ENCODE measurements around the gene TNNC1. TPM values are rescaled to one million over a fixed set of nuclear protein-coding genes. Genes with fewer than 3 reads are reported as not detected.
A peak's percentile ranks its signal among the peaks of the same experiment; 100 is the strongest.

The TNNC1 gene
- total RNA-seq, 3 donors from 2014 or later: 3.7 to 4.2 TPM; not detected in 1

- TF ChIP-seq POLR2AphosphoS5 (IDR thresholded peaks at IDR 0.05): no peak
- no peak for TF ChIP-seq CTCF (IDR thresholded peaks at IDR 0.05)
- TF ChIP-seq POLR2A (IDR thresholded peaks at IDR 0.05): no peak
- H3K4me1 ChIP-seq: no peaks in the 10 kb centered on the region
- no peaks in the 10 kb centered on the region for H3K9me3 ChIP-seq
- H3K36me3 ChIP-seq: no peaks in the 10 kb centered on the region
- H3K27me3 ChIP-seq: no peaks in the 10 kb centered on the region
- peak overlapping the region in 1 of 2 donors; percentile 66 for H3K27ac ChIP-seq
- intact Hi-C loops (cut with DNase I; ENCODE audit: low total_unique reads): no loop called here
- peak overlapping the region; percentile 26 to 52 (median 39) for H3K4me3 ChIP-seq
- no peak for DNase-seq (ENCODE audit: low spot score in 2 of 2)
Observed at GRCh38 chr3:52443791-52444687, 9.8 kb downstream of the TNNC1 start.

GRCh38 chr3:52443268-52443610 is 10.6 kb downstream of the TNNC1 start:
- peak overlapping the region in 2 of 3 donors; percentile 26 to 52 for H3K4me3 ChIP-seq
- intact Hi-C loops (cut with DNase I; ENCODE audit: low total_unique reads): no loop called here
- no peaks in the 10 kb centered on the region for H3K27me3 ChIP-seq

GRCh38 chr3:52442409-52443267 is 11.2 kb downstream of the TNNC1 start:
- no peaks in the 10 kb centered on the region for H3K27me3 ChIP-seq
- no peak for TF ChIP-seq CTCF (IDR thresholded peaks at IDR 0.05)
- TF ChIP-seq POLR2AphosphoS5 (IDR thresholded peaks at IDR 0.05): no peak
- no peak for TF ChIP-seq POLR2A (IDR thresholded peaks at IDR 0.05)
- no peaks in the 10 kb centered on the region for H3K9me3 ChIP-seq
- peak overlapping the region in 1 of 2 donors; percentile 66 for H3K27ac ChIP-seq
- H3K36me3 ChIP-seq: no peaks in the 10 kb centered on the region
- DNase-seq (ENCODE audit: low spot score in 2 of 2): no peak
- intact Hi-C loops (cut with DNase I; ENCODE audit: low total_unique reads): no loop called here
- peak overlapping the region in 2 of 3 donors; percentile 26 to 52 for H3K4me3 ChIP-seq
- H3K4me1 ChIP-seq: no peaks in the 10 kb centered on the region

More at GRCh38 chr3:52443268-52443610, 10.6 kb downstream of the TNNC1 start:
- Histone ChIP-seq H3K36me3 (no peaks in the 10 kb centered on the region), H3K27ac (peak overlapping the region in 1 of 2 donors; percentile 66), H3K4me1 (no peaks in the 10 kb centered on the region), H3K9me3 (no peaks in the 10 kb centered on the region)
- TF ChIP-seq CTCF (IDR thresholded peaks at IDR 0.05) (no peak), POLR2AphosphoS5 (IDR thresholded peaks at IDR 0.05) (no peak), POLR2A (IDR thresholded peaks at IDR 0.05) (no peak)
- DNase-seq (ENCODE audit: low spot score in 2 of 2): no peak

- intact Hi-C loops (cut with DNase I; ENCODE audit: low total_unique reads): no loop called here
- H3K4me3 ChIP-seq: peak overlapping the region in 1 of 3 donors; percentile 52
- peak overlapping the region in 1 of 2 donors; percentile 66 for H3K27ac ChIP-seq
- TF ChIP-seq POLR2AphosphoS5 (IDR thresholded peaks at IDR 0.05) (no peak), CTCF (IDR thresholded peaks at IDR 0.05) (no peak), POLR2A (IDR thresholded peaks at IDR 0.05) (no peak)
- no peak for DNase-seq (ENCODE audit: low spot score in 2 of 2)
- no peaks in the 10 kb centered on the region for H3K36me3 ChIP-seq
- H3K27me3 ChIP-seq: no peaks in the 10 kb centered on the region
- no peaks in the 10 kb centered on the region for H3K9me3 ChIP-seq
- peaks cover 0 to 5% of the 10 kb centered on the region in 2 donors for H3K4me1 ChIP-seq
Observed at GRCh38 chr3:52441772-52442332, 12.0 kb downstream of the TNNC1 start.

All from breast epithelium (tissue), 4 donors.